HL-60 (cell line): ENCODE data around the gene CARMIL1.

ENCODE experiments used
- DNase-seq, 2 experiments: peaks; one replicate each; pipeline ENCODE4 v3.0.0-alpha.2; 2010 to 2020; ENCODE audit warnings: low read depth in 1 of 2, low spot score in 1 of 2
- H3K27ac ChIP-seq: fragments of 250-450 bp; sonication (Bioruptor Pico); replicated peaks from 2 replicates; pipeline ENCODE4 v1.5.1; 2020; ENCODE audit warnings: mild to moderate bottlenecking, moderate library complexity
- H3K27me3 ChIP-seq: fragments of 250-450 bp; sonication (Bioruptor Pico); 2 replicates; pipeline ENCODE4 v1.5.1; 2021; ENCODE audit warnings: mild to moderate bottlenecking, moderate library complexity; ENCODE audit not compliant: insufficient read depth, poor library complexity, severe bottlenecking
- H3K4me3 ChIP-seq: replicated peaks from 2 replicates; pipeline ENCODE4 v1.5.1; 2011; ENCODE audit warnings: mild to moderate bottlenecking, control low read depth, low read length; ENCODE audit not compliant: insufficient read depth
- CTCF ChIP-seq: IDR thresholded peaks from one replicate; pipeline ENCODE4 v1.5.1; 2011; ENCODE audit warnings: low read length, control low read depth, inconsistent platforms; ENCODE audit not compliant: insufficient read depth
- GABPA ChIP-seq: IDR thresholded peaks from 2 replicates; pipeline ENCODE4 v1.6.1; 2012; ENCODE audit warnings: low read depth
- POLR2AphosphoS5 ChIP-seq: IDR thresholded peaks from 2 replicates; pipeline ENCODE4 v1.6.1; 2012; ENCODE audit warnings: low read depth
- REST ChIP-seq: IDR thresholded peaks from 2 replicates; pipeline ENCODE4 v1.6.1; 2012; ENCODE audit warnings: low read depth; ENCODE audit not compliant: insufficient replicate concordance
- SPI1 ChIP-seq: IDR thresholded peaks from 2 replicates; pipeline ENCODE4 v1.6.1; 2012; ENCODE audit warnings: low read depth, mild to moderate bottlenecking, borderline replicate concordance

CARMIL1 gene

GRCh38 chr6:25302151-25302550 is 23.0 kb downstream of the CARMIL1 start:
- DNase-seq, result no peak
- Histone ChIP-seq H3K4me3 (no peak overlapping the region), H3K27ac (no peak overlapping the region), H3K27me3 (no peaks in the 10 kb centered on the region)
- TF ChIP-seq CTCF (no peak), GABPA (no peak), POLR2AphosphoS5 (no peak), SPI1 (no peak), REST (no peak)

- TF ChIP-seq REST (no peak), SPI1 (no peak), GABPA (no peak), POLR2AphosphoS5 (no peak), CTCF (no peak)
Measured at GRCh38 chr6:25302677-25303128, 23.5 kb downstream of the CARMIL1 start.

GRCh38 chr6:25303254-25303653 is 24.1 kb downstream of the CARMIL1 start:
- TF ChIP-seq GABPA (no peak), REST (no peak), POLR2AphosphoS5 (no peak), SPI1 (no peak), CTCF (no peak)
- Histone ChIP-seq H3K4me3 (no peak overlapping the region), H3K27ac (no peak overlapping the region), H3K27me3 (no peaks in the 10 kb centered on the region)
- DNase-seq, result no peak

More at GRCh38 chr6:25302677-25303128, 23.5 kb downstream of the CARMIL1 start:
- H3K27ac ChIP-seq, result no peak overlapping the region
- no peaks in the 10 kb centered on the region for H3K27me3 ChIP-seq
- DNase-seq, result no peak
- H3K4me3 ChIP-seq, result no peak overlapping the region
